SK-N-SH (cell line): ENCODE results near the gene DRC3. TPM values are rescaled to one million over a fixed set of nuclear protein-coding genes. Genes with fewer than 3 reads are reported as not detected.

Experiments used
- CTCF ChIA-PET: fragments of 300-600, 350-600 bp; formaldehyde crosslinking; extraction: SDS; loops from one replicate; lab custom pipeline; 2021; lab: Yijun Ruan, JAX
- POLR2A ChIA-PET: fragments of 350-600 bp; sonication (Branson Sonifier 250); formaldehyde crosslinking; extraction: SDS; loops from one replicate; lab custom pipeline; 2020; ENCODE audit warnings: antibody characterized with exemption, inconsistent platforms; lab: Yijun Ruan, JAX
- DNase-seq: peaks from one replicate; pipeline ENCODE4 v3.0.0; 2012
- H2AFZ ChIP-seq: fragments of 200-600 bp; sonication (generic); 2 replicates; pipeline ENCODE4 v1.8.1; 2016; ENCODE audit warnings: antibody characterized with exemption, mild to moderate bottlenecking, low read depth
- H3F3A ChIP-seq: fragments of 200-600 bp; sonication (generic); replicated peaks from 2 replicates; pipeline ENCODE3; 2016; ENCODE audit warnings: antibody characterized with exemption, mild to moderate bottlenecking; ENCODE audit not compliant: insufficient read depth
- H3K27ac ChIP-seq, 2 experiments: fragments of 200-500 bp in 1 of 2; fragments of 200-600 bp in 1 of 2; sonication (Bioruptor generic) in 1 of 2; sonication (generic), shearing (Covaris generic) in 1 of 2; 2 replicates each; pipeline versions ENCODE4 v1.5.1 to v1.6.1; 2014 to 2016; ENCODE audit warnings: low read depth in 2 of 2, inconsistent platforms in 1 of 2, low read length in 1 of 2, mild to moderate bottlenecking in 1 of 2, mixed read lengths in 1 of 2
- H3K27me3 ChIP-seq: fragments of 200-600 bp; sonication (generic), shearing (Covaris generic); 2 replicates; pipeline ENCODE4 v1.6.1; 2016; ENCODE audit warnings: mixed run types; ENCODE audit not compliant: insufficient read depth
- H3K36me3 ChIP-seq, 2 experiments: fragments of 200-500 bp in 1 of 2; fragments of 200-600 bp in 1 of 2; sonication (Bioruptor generic) in 1 of 2; sonication (generic) in 1 of 2; replicated peaks in 1 of 2; 2 replicates each; pipeline versions ENCODE3 to v1.5.1; 2014 to 2016; ENCODE audit warnings: low read length in 1 of 2, mild to moderate bottlenecking in 1 of 2; ENCODE audit not compliant: insufficient read depth in 2 of 2, control insufficient read depth in 1 of 2
- H3K4me1 ChIP-seq, 2 experiments: fragments of 200-500 bp in 1 of 2; fragments of 200-600 bp in 1 of 2; sonication (Bioruptor generic) in 1 of 2; sonication (generic), shearing (Covaris generic) in 1 of 2; 2 replicates each; pipeline versions ENCODE4 v1.5.1 to v1.6.1; 2014 to 2016; ENCODE audit warnings: low read depth in 1 of 2, low read length in 1 of 2, mixed run types in 1 of 2; ENCODE audit not compliant: insufficient read depth in 2 of 2, control insufficient read depth in 1 of 2
- H3K4me2 ChIP-seq: fragments of 200-600 bp; sonication (generic), shearing (Covaris generic); 2 replicates; pipeline ENCODE4 v1.6.1; 2017; ENCODE audit warnings: mixed run types
- H3K4me3 ChIP-seq, 2 experiments: fragments of 200-500 bp in 1 of 2; fragments of 200-600 bp in 1 of 2; sonication (Bioruptor generic) in 1 of 2; sonication (generic), shearing (Covaris generic) in 1 of 2; 2 replicates each; pipeline versions ENCODE4 v1.5.1 to v1.8.1; 2014 to 2016; ENCODE audit warnings: low read depth in 2 of 2, inconsistent platforms in 1 of 2, low read length in 1 of 2, mild to moderate bottlenecking in 1 of 2, mixed read lengths in 1 of 2, moderate library complexity in 1 of 2
- H3K79me2 ChIP-seq: fragments of 200-600 bp; sonication (generic); 2 replicates; pipeline ENCODE4 v1.8.1; 2017; ENCODE audit warnings: mild to moderate bottlenecking; ENCODE audit not compliant: insufficient read depth
- H3K9ac ChIP-seq: fragments of 200-600 bp; sonication (generic); 2 replicates; pipeline ENCODE4 v1.6.1; 2017; ENCODE audit warnings: mixed run types
- H3K9me2 ChIP-seq: fragments of 200-600 bp; sonication (generic); 2 replicates; pipeline ENCODE4 v1.6.1; 2017; ENCODE audit warnings: mixed run types
- H3K9me3 ChIP-seq: fragments of 200-600 bp; sonication (generic); 2 replicates; pipeline ENCODE4 v1.6.1; 2017; ENCODE audit warnings: mixed run types, mild to moderate bottlenecking, moderate library complexity
- H4K20me1 ChIP-seq: fragments of 200-600 bp; sonication (generic); 2 replicates; pipeline ENCODE4 v1.6.1; 2017; ENCODE audit warnings: mild to moderate bottlenecking, mixed run types; ENCODE audit not compliant: insufficient read depth
- CTCF ChIP-seq: fragments of 200-600 bp; sonication (generic); IDR thresholded peaks from 2 replicates; pipeline ENCODE4 v1.6.1; 2017; ENCODE audit warnings: antibody characterized with exemption, mild to moderate bottlenecking, moderate library complexity
- ELF1 ChIP-seq: IDR thresholded peaks from 2 replicates; pipeline ENCODE4 v1.4.0; 2012
- FOXJ3 ChIP-seq: sonication (generic); formaldehyde crosslinking; IDR thresholded peaks from 2 replicates; pipeline ENCODE4 v1.5.1; 2020; ENCODE audit warnings: mild to moderate bottlenecking, missing genetic modification reagents
- MXI1 ChIP-seq: IDR thresholded peaks from 2 replicates; pipeline ENCODE4 v1.6.1; 2012; ENCODE audit warnings: mild to moderate bottlenecking, low read depth, low read length, improper control_type of control experiment
- NRF1 ChIP-seq: IDR thresholded peaks from 2 replicates; pipeline ENCODE4 v1.6.1; 2012; ENCODE audit warnings: low read depth, mild to moderate bottlenecking, low read length
- PBX3 ChIP-seq: IDR thresholded peaks from 2 replicates; pipeline ENCODE4; 2012
- RAD21 ChIP-seq: IDR thresholded peaks from 2 replicates; pipeline ENCODE4 v1.6.1; 2012; ENCODE audit warnings: mild to moderate bottlenecking, low read length
- RFX5 ChIP-seq: IDR thresholded peaks from 2 replicates; pipeline ENCODE4 v1.6.1; 2012; ENCODE audit warnings: mild to moderate bottlenecking, improper control_type of control experiment, low read length
- SIN3A ChIP-seq: IDR thresholded peaks from 2 replicates; pipeline ENCODE4 v1.6.1; 2012; ENCODE audit warnings: low read depth, mild to moderate bottlenecking, low read length, moderate library complexity, borderline replicate concordance
- TAF1 ChIP-seq: IDR thresholded peaks from 2 replicates; pipeline ENCODE4 v1.6.1; 2012; ENCODE audit warnings: low read depth, mild to moderate bottlenecking, low read length, moderate library complexity, borderline replicate concordance
- TCF12 ChIP-seq: IDR thresholded peaks from 2 replicates; pipeline ENCODE4 v1.4.0; 2012
- USF2 ChIP-seq: fragments of 150-350 bp; IDR thresholded peaks from 2 replicates; pipeline ENCODE4 v1.6.1; 2017; ENCODE audit warnings: antibody characterized with exemption, low read length, low read depth, borderline replicate concordance
- ZBTB33 ChIP-seq: IDR thresholded peaks from 2 replicates; pipeline ENCODE4 v1.4.0; 2012; ENCODE audit warnings: low read depth, borderline replicate concordance
- polyA plus RNA-seq, 3 experiments: library from polyadenylated mRNA; depleted of rRNA; stranded (reverse); fragments of >200 nt; gene quantifications; 2 replicates each; pipeline ENCODE4 v1.2.3, GENCODE V29; 2012

DRC3 gene
- polyA plus RNA-seq, 1 of the 3 experiments (the other 2 are of a cell fraction) = 3.6 TPM

GRCh38 chr17:17924857-17925250, 47.8 kb upstream of the DRC3 start:
- Histone ChIP-seq H3K79me2 (peaks cover 79% of the 10 kb centered on the region), H3K9ac (no peak overlapping the region), H3F3A (peaks cover 25% of the 10 kb centered on the region), H3K4me2 (no peak overlapping the region)
- TF ChIP-seq NRF1 (no peak), ZBTB33 (no peak), TAF1 (no peak), PBX3 (no peak), RFX5 (no peak), USF2 (no peak), CTCF (no peak), RAD21 (no peak), ELF1 (no peak), FOXJ3 (CRISPR knock-in tag) (no peak), SIN3A (no peak), TCF12 (no peak), MXI1 (no peak)
- TF ChIP-seq, all 33 proteins: peak for 0
- H3K27me3 ChIP-seq = no peaks in the 10 kb centered on the region
- no peak for DNase-seq
- H3K9me2 ChIP-seq = no peaks in the 10 kb centered on the region
- no peak overlapping the region for H2AFZ ChIP-seq
- H3K27ac ChIP-seq = no peak overlapping the region
- CTCF ChIA-PET = interaction anchor here (1.3 to 2.4 kb wide), 2 partner anchors 34 to 49 kb away, joined by 3 to 11 read pairs; no protein-coding TSS in a partner anchor
- POLR2A ChIA-PET = interaction anchor here (0.6 kb wide), 1 partner anchor 368 kb away, joined by 6 read pairs; no protein-coding TSS in a partner anchor
- H3K4me1 ChIP-seq = peaks cover 9 to 34% of the 10 kb centered on the region in 2 experiments; a peak in 3 of 4 replicates
- H3K36me3 ChIP-seq = peaks cover 0 to 6% of the 10 kb centered on the region in 2 experiments
- H3K9me3 ChIP-seq = no peaks in the 10 kb centered on the region
- H4K20me1 ChIP-seq = no peaks in the 10 kb centered on the region
- H3K4me3 ChIP-seq = no peak overlapping the region
